WI38 (cell line): ENCODE data around the gene RDH13.
"Not testable (repeated sequence)": the region's sequence is repeated elsewhere in the genome, so short reads cannot be mapped to it uniquely, and the experiment has no call there.

Experiments
- H3K4me3 ChIP-seq: 2 replicates; pipeline ENCODE4 v1.5.1; 2011; ENCODE audit warnings: low read depth, mild to moderate bottlenecking, control low read depth, low read length
- TF ChIP-seq, protein P1 (sequence below): IDR thresholded peaks from 2 replicates; pipeline ENCODE4 v1.5.1; 2012; ENCODE audit warnings: low read depth, mild to moderate bottlenecking, control low read depth, low read length

RDH13 gene

DNA sequence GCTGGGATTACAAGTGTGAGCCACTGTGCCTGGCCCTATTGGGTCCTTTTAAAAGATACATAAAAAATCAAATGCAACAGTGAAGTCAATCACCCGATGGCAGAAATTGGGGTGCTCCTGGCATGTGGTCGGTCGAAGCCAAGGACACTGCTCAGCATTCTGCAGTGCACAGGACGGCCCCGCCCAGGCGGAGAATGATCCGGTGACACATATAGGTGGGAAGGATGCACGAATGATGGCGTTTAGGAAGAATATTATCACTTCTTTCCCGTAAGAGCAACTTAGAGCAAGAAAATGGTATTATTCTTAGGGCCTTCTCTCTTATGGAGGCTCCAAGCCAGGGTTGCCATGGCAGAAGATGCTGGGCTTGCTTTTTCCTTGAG lies 21.7 kb downstream of the RDH13 start:
- TF ChIP-seq, protein P1, sequence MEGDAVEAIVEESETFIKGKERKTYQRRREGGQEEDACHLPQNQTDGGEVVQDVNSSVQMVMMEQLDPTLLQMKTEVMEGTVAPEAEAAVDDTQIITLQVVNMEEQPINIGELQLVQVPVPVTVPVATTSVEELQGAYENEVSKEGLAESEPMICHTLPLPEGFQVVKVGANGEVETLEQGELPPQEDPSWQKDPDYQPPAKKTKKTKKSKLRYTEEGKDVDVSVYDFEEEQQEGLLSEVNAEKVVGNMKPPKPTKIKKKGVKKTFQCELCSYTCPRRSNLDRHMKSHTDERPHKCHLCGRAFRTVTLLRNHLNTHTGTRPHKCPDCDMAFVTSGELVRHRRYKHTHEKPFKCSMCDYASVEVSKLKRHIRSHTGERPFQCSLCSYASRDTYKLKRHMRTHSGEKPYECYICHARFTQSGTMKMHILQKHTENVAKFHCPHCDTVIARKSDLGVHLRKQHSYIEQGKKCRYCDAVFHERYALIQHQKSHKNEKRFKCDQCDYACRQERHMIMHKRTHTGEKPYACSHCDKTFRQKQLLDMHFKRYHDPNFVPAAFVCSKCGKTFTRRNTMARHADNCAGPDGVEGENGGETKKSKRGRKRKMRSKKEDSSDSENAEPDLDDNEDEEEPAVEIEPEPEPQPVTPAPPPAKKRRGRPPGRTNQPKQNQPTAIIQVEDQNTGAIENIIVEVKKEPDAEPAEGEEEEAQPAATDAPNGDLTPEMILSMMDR: no peak
- no peak overlapping the region for H3K4me3 ChIP-seq

DNA sequence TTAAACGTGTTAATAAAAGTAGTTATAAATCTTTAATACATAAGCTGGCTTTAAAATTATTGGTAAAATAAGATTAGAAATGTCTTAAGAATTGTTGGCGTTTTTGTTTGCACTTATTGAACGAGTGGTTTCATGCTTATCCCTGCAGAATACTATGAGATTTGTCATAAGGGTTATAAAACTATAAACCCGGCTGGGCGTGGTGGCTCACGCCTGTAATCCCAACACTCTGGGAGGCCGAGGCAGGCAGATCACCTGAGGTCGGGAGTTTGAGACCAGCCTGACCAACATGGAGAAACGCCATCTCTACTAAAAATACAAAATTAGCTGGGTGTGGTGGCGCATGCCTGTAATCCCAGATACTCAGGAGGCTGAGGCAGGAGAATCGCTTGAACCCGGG lies 22.3 kb downstream of the RDH13 start:
- not testable (repeated sequence) for H3K4me3 ChIP-seq

DNA sequence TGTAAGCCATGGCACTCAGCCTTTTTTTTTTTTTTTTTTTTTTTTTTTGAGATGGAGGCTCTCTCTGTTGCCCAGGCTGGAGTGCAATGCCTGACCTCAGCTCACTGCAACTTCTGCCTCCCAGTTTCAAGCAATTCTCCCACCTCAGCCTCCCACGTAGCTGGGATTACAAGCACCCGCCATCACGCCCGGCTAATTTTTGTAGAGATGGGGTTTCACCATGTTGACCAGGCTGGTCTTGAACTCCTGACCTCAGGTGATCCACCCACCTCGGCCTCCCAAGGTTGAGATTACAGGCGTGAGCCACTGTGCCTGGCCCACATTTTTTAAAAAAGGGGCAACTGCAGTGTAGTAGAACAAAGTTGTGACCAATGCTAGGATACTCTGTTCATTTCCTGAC lies 25.3 kb downstream of the RDH13 start:
- not testable (repeated sequence) for H3K4me3 ChIP-seq

DNA sequence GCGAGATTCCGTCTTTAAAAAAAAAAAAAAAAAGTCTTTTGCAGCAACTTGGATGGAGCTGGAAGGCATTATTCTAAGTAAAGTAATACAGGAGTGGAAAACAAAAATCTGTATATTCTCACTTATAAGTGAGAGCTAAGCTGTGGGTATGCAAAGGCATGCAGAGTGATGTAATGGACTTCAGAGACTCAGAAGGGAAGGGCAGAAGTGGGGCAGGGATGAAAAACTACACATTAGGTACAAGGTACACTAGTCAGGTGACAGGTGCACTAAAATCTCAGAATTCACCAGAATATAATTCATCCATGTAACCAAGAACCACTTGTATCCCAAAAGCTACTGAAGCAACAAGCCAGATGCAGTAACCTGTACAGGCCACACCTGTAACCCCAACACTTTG lies 26.9 kb downstream of the RDH13 start:
- H3K4me3 ChIP-seq: no peak overlapping the region
- TF ChIP-seq, protein P1: no peak

DNA sequence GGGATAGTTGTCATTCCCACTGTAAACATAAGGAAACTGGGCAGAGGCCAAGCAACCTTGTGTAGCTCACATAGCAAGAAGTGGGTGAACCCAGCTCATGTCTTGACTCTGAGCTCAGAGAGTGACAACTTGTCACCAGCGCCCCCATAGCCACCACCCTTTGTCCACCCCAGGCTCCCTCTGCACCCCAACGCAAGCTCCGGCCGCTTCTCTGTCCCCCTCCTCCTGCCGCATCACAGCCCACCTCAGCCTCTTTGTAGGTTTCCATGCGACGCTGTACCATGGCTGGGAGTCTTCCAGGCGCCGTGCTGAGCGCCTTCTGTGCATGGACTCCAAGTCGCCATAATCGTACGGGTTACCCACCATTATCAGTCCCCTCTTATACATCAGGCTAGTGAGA lies 28.2 kb downstream of the RDH13 start:
- TF ChIP-seq, protein P1: no peak
- no peak overlapping the region for H3K4me3 ChIP-seq

DNA sequence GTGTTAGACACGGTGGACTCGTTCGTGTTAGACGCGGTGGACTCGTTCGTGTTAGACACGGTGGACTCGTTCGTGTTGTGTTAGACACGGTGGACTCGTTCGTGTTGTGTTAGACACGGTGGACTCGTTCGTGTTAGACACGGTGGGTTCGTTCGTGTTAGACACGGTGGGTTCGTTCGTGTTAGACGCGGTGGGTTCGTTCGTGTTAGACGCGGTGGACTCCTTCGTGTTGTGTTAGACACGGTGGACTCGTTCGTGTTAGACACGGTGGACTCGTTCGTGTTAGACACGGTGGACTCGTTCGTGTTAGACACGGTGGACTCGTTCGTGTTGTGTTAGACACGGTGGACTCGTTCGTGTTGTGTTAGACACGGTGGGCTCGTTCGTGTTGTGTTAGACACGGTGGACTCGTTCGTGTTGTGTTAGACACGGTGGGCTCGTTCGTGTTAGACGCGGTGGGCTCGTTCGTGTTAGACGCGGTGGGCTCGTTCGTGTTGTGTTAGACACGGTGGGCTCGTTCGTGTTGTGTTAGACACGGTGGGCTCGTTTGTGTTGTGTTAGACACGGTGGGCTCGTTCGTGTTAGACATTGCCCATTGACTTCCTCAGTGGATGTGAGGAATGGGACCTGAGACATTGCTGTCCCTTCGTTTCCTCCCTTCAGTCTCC lies 29.8 kb downstream of the RDH13 start:
- H3K4me3 ChIP-seq: not testable (repeated sequence)

DNA sequence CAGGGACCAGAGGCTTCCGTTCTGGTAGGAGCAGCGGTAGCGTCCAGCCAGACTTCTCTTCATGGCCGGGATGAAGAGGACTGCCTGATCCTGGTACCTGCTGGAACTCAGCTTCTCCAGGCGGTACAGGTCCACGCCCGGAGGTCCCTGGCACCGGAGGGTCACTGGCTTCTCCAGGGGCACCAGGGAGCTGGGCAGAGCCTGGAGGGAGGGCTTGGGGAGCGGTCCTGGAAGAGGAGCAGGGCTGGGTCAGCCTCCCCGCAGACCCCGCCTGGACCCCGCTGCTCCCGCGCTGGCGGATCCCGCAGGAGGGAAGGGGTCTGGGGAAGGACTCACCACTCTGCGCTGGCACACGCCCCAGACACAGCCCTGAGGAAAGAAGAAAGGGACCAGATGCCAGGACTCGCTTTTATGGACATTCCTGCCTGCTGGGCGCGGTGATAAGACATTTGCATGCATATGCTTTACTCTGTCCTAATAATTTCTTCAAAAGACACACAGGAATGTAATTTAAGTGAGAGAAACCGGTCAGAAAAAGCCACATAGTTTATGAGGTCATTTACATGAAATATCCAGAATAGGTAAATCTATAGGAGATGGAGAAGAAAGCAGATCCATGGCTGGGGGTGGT lies 30.7 kb downstream of the RDH13 start:
- TF ChIP-seq, protein P1: no peak
- no peak overlapping the region for H3K4me3 ChIP-seq

DNA sequence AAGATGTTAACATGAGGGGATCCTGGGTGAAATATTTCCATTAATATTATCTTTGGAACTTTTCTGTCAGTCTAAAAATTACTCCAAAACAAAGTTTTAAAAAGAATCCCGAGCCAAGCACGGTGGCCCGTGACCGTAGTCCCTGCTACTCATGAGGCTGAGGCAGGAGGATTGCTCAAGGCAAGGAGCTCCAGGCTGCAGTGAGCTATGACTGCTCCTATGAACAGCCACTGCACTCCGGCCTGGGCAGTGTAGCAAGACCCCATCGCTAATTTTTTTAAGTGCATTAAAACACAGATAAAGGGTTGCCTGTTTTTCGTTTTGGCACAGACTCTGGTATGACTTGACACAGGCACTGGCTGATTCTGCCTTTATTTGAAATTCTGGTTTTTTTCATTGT lies 31.8 kb downstream of the RDH13 start:
- TF ChIP-seq, protein P1: no peak
- H3K4me3 ChIP-seq: no peak overlapping the region

DNA sequence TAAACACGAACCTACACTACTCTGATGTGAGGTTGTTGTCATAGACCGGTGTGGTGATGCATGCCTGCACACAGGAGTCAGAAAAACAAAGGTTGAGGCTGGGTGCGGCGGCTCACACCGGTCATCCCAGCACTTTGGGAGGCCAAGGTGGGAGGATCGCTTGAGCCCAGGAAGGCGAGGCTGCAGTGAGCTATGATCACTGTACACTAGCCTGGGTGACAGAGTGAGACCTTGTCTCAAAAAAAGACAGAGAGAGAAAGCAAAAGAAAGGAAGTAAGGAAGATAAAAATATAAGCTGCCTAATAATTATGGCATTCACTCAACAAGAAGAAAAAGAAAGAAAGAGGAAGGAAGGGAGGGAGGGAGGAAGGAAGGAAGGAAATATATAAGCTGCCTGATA lies 34.2 kb downstream of the RDH13 start:
- TF ChIP-seq, protein P1: no peak
- H3K4me3 ChIP-seq: no peak overlapping the region
